NCI-H69 (cell line): Measurements from ENCODE around the gene NEK5.
A peak's percentile ranks its signal among the peaks of the same experiment; 100 is the strongest.
"Not testable (repeated sequence)": the region's sequence is repeated elsewhere in the genome, so short reads cannot be mapped to it uniquely, and the experiment has no call there.

Experiments used
- DNase-seq: peaks from one replicate; lab custom pipeline; 2025; lab: John Stamatoyannopoulos, UW

The NEK5 gene

GRCh38 chr13:52128714-52129700 is at the start of gene NEK5:
TSS of gene NEK5 (minus strand) at chr13:52129073. CDS start at chr13:52127482, 1,591 bp downstream.
- peak; percentile 70 for DNase-seq

DNA sequence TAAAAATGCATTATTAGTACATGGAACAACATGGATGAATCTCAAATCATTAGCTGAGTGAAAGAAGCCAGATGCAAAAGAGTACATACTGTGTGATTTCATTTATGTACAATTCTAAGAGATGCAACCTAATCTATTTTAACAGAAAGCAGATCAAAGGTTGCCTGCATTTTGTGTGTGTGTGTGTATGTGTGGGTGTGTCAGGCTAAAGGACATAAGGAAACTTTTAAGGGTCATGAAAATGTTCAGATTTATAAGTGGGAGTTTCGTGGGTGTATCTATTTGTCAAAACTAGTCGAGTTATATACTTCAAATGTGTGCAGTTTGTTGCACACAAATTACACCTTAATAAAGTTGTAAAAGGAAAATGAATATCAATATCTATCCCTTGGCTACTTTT is 48.4 kb upstream of the NEK5 start:
- no peak for DNase-seq

DNA sequence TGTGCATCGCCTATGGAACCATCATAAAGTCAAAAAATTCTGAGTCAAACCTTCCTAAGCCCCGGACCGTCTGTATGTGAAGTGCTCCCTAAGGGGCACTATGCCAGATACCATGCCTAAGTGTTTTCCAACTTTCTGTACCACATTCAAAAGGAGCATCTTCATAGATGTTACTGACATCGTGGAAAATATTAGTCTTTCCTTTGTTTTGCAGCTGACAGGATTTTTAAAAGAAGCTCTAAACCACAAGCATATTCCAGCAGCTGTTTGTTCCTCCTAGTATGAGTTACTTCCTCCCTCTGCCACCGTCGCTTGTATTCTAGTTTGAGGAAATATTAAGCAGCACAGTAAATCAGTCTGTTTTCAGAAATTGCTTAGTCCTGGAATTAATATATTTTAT is 45.1 kb upstream of the NEK5 start:
- not testable (repeated sequence) for DNase-seq

GRCh38 chr13:52173373-52173772 is 44.5 kb upstream of the NEK5 start:
- no peak for DNase-seq

- not testable (repeated sequence) for DNase-seq
Observed at GRCh38 chr13:52171686-52172085, 42.8 kb upstream of the NEK5 start.

GRCh38 chr13:52170828-52171391 is 42.0 kb upstream of the NEK5 start:
- not testable (repeated sequence) for DNase-seq

DNA sequence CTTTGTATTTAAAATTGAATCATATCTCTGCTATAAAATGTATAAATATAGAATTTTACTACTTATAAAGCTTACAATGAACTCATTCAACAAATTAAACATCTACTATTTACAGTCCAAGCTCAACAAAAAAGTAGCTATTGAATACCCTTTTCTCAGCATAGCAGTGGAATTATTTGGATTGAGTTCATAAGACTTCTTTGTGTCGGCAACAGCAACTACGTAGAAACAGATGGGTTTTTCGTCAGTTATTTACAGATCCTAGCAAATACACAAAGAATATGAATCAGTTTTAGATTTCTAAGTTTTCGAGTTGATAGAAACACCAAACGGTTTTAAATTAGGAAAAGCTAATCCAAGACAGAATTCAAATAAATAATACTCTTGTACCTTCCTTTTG is 41.0 kb upstream of the NEK5 start:
- no peak for DNase-seq

- DNase-seq: no peak
Observed at GRCh38 chr13:52165411-52165810, 36.5 kb upstream of the NEK5 start.

- DNase-seq: no peak
Observed at GRCh38 chr13:52164989-52165388, 36.1 kb upstream of the NEK5 start.

- DNase-seq: not testable (repeated sequence)
Observed at GRCh38 chr13:52163878-52164277, 35.0 kb upstream of the NEK5 start.

DNA sequence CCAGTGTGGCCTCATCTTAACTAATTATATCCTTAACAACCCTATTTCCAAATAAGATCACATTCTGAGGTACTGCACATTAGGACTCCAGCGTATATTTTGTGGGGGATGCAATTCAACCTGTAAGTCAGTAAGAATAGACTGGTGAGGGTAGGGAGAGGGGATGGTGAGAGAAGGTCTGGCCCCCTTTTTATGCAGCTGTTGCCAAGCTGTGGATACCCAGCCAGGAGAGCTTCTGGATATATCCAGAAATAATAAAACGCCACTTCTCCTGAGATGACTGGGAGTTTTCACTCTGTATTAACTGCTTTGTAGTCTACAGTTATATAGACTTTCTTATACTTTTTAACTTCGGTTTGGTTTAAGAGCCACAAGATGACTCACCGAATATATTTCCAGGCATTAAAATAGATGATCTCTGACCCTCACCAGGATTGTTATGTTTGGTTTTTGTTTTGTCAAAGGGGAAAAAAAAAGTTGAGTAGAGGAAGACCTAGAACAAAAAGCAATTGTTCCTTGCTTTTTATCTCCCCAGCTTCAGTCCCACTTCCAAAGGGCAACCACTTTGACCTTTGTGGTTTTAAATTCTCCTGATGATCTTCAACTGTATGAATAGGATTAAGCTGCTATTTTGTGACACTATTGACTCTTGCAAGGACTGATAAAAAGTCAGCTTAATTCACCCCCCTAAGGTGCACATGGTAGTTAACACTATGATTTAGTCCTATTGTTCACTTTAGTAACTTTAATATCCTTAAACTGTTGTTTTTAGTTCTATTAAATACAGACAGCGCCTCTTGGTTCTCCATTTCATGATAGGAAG is 33.6 kb upstream of the NEK5 start:
- no peak for DNase-seq

- DNase-seq: no peak
Observed at GRCh38 chr13:52161181-52161646, 32.3 kb upstream of the NEK5 start.

DNA sequence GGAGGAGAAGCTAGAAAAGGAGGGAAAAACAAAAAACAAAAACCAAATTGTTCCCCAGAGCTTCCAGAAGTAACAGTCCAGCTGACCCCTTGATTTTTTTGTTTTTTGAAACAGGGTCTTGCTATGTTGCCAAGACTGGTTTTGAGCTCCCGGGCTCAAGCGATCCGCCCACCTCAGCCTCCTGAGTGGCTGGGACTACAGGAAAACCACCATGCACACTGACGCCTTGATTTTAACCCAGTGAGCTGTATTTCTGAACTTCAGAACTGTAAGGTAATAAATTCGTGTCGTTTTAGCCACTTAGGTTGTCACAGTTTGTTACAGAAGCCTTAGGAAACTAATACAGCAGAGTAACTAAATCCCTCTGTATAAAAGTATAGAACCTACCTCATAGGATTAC is 31.6 kb upstream of the NEK5 start:
- DNase-seq: no peak

- DNase-seq: no peak
Observed at GRCh38 chr13:52160053-52160452, 31.2 kb upstream of the NEK5 start.

DNA sequence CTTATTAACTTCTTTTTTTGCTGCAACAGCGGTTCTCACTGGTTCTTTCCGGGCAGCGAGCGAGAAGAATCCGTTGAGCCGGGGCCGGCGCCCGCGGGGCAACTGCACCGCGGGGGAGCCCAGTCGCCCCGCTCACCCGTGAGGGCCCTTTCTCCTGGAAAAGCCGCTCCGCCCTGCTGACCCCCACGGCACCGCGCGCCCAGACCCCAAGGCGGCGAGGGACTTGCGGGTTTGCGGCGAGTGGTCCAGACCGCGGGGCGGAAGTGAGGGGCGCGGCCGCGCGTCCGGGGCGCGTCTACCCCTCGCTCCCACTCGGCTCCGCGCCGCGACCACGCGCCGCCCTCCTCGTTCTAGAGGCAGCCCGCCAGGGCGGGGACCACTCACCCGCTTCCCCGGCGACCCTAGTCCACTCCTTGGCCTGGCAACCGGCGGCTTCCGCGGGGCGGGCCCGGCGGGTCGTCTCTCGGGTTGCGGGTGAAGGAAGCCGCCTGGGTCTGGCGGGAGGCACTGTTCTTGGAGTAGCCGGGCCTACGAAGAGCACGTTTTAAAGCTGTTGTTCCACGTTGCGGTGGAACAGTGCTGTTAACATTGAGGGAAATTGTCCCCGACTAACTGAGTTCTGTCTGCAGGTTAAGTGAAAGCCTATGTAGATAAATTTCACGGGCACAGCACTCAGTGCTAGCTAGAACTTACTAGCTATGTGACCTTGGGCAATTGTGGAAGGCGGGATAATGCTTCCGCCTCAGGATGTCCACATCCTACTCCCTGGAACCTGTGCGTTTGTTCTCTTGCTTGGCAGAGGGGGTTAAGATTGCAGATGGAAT is 30.5 kb upstream of the NEK5 start, which contains the start of gene NEK3:
NEK3 (minus strand) TSS at position 439 of the 824 bp plus-strand sequence. CDS start 3,406 bp downstream, outside the sequence.
- DNase-seq: peak; percentile 68

- DNase-seq: peak; percentile 37
Observed at GRCh38 chr13:52158629-52159158, 29.8 kb upstream of the NEK5 start.

GRCh38 chr13:52156724-52157261 is 27.9 kb upstream of the NEK5 start:
- no peak for DNase-seq

DNA sequence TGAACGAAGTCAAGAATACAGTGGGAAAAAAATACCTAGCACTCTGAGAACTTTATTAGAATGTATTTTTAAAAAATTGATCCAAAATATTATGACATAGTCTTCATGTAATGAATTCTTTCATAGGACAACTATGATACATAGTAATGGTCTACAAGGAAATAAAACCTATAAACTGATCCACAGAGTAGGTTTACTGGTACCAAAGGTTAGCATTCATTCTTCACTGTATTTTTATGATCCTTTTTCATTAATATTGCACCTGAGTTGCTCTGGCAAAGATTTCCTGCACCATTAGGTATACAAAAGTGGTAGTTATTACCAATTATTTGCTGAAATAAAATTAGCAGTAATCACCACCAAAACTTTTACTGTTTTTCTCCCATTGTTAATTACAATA is 26.3 kb upstream of the NEK5 start:
- DNase-seq: no peak

GRCh38 chr13:52147225-52147624 is 18.4 kb upstream of the NEK5 start:
- DNase-seq: no peak

- no peak for DNase-seq
Observed at GRCh38 chr13:52141299-52141698, 12.4 kb upstream of the NEK5 start.

DNA sequence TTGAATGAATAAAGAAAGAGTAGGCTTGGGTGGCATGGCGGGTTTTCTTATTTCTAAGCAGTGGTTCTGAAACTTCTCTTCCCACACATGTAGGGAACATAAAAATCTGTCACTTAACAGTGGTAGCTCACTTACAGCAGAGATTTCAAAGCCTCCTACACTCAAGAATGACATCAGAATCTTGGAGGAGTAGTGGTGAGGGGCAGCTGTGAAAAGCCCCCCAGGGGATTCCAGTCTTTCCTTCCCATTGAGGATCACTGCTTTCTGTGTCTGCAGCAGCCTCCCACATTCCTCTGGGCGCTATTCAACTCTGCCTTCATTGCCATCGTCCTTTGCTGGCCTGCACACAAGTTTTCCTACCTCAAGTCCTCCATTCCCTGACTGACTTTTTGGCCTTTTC is 8.6 kb upstream of the NEK5 start:
- no peak for DNase-seq
